ENCODE data around the gene MRGPRE. TPM values are rescaled to one million over a fixed set of nuclear protein-coding genes. Genes with fewer than 3 reads are reported as not detected.

Gene MRGPRE
- polyA plus RNA-seq, 2 of the 4 experiments (the other 2 are of a cell fraction): not detected

Other genes starting within 250 kb of the MRGPRE start
- gene NAP1L4, start 240.1 kb downstream of the MRGPRE start, polyA plus RNA-seq (2011; rRNA removed): 128 and 148 TPM in 2 replicates
- 129 to 134 TPM (median 132 TPM) in 3 replicates for gene NAP1L4, start 240.1 kb downstream of the MRGPRE start, polyA plus RNA-seq (2017; fragmentation: RNase III; extraction: RNeasy Plus Mini Kit Qiagen cat#74134 plus additional on column Dnase treatment)
- gene CARS1, start 175.0 kb downstream of the MRGPRE start, polyA plus RNA-seq (2011; rRNA removed): 109 and 130 TPM in 2 replicates
- 52.7 to 56.3 TPM (median 56.2 TPM) in 3 replicates for gene CARS1, start 175.0 kb downstream of the MRGPRE start, polyA plus RNA-seq (2017; fragmentation: RNase III; extraction: RNeasy Plus Mini Kit Qiagen cat#74134 plus additional on column Dnase treatment)
- gene OSBPL5, start 67.1 kb downstream of the MRGPRE start, polyA plus RNA-seq (2011; rRNA removed): 1.6 and 2.3 TPM in 2 replicates
- 4.1 to 5.3 TPM (median 4.6 TPM) in 3 replicates for gene OSBPL5, start 67.1 kb downstream of the MRGPRE start, polyA plus RNA-seq (2017; fragmentation: RNase III; extraction: RNeasy Plus Mini Kit Qiagen cat#74134 plus additional on column Dnase treatment)
- not detected in 2 replicates for gene MRGPRG, start 13.6 kb downstream of the MRGPRE start, polyA plus RNA-seq (2011; rRNA removed)
- not detected in 3 replicates for gene MRGPRG, start 13.6 kb downstream of the MRGPRE start, polyA plus RNA-seq (2017; fragmentation: RNase III; extraction: RNeasy Plus Mini Kit Qiagen cat#74134 plus additional on column Dnase treatment)
- 30.1 and 30.9 TPM in 2 replicates for gene ZNF195, start 146.7 kb upstream of the MRGPRE start, polyA plus RNA-seq (2011; rRNA removed)
- gene ZNF195, start 146.7 kb upstream of the MRGPRE start, polyA plus RNA-seq (2017; fragmentation: RNase III; extraction: RNeasy Plus Mini Kit Qiagen cat#74134 plus additional on column Dnase treatment): 17.3 to 22.0 TPM (median 21.8 TPM) in 3 replicates

Measured in A549 (cell line).